Effector CD8-positive, alpha-beta T cell (primary cell): ENCODE measurements around the gene LPIN1.

Experiments
- DNase-seq: peaks from one replicate; lab custom pipeline; 2025; lab: John Stamatoyannopoulos, UW

The LPIN1 gene

DNA sequence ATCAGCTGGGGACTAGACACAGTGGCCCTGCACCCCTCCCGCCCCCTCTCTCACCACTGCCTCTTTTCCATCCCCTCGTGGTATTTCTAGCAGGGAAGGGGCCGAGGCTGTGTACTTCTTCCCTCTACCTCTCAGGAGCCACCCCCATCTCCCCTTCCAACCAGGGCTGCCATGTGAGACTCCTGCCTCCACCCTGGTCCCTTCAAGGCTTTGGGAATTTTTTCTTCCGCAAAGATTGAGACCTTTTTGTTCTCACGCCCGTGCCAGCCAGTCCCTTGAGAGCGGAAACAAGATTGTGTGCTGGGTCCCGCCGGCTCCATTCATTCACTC lies 39.1 kb downstream of the LPIN1 start:
- no peak for DNase-seq

GRCh38 chr2:11786191-11786590 lies 39.8 kb downstream of the LPIN1 start:
- no peak for DNase-seq

- no peak for DNase-seq
Measured at GRCh38 chr2:11786592-11786991, 40.2 kb downstream of the LPIN1 start.

DNA sequence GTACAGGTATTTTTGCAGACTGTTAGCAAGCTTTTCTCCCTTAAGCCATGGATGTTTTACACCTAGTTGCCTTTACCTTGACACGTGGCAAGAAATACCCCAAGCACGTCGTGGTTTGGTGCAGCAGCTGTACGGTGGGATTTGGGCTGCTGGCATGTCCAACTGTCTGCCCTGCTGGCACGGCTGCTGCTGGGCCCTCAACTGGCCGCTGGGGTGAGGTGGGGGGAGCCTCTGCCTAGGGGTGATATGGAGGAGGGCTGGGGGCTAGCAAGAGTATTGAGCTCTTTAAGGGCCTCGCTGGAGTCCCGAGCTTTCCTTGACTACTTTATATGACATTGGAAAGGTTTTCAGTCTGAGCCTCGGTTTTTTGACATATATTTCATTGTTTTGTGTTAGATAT lies 41.6 kb downstream of the LPIN1 start:
- no peak for DNase-seq

GRCh38 chr2:11788461-11789124 lies 42.2 kb downstream of the LPIN1 start:
- DNase-seq: no peak

DNA sequence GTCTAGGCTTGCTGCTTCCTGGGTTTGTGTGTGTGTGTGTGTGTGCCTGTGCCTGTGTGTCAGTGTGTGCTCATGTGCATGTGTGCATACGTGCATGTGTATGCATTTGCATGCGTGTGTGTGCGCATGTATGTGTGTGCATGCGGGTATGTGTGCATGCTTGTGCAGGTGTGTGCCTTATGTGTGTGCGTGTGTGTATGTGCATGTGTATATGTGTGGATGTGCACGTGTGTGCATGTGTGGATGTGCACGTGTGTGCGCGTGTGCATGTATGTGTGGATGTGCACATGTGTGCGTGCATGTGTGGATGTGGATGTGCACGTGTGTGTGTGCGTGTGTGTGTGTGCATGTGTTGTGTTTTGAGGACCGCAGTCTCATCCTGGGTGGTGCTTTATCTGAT lies 42.8 kb downstream of the LPIN1 start:
- no peak for DNase-seq

DNA sequence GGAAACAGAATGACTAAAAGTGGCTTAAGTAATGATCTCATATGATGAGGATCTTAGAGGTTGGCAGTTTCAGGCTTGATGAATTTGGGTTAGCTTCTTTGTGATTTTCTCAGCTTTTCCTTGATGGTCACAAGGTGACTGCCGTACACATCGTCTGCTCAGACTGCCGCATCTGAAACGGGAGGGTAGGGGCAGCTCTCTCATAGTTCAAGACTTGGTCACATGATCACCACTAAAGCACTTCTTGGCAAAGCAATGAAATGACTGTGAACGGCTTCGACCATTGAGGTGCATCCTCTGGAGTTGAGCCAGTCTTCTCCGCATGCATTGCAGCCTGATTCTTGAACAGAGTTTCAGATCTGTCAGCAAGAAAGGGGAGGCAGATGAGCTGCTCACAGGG lies 43.8 kb downstream of the LPIN1 start:
- no peak for DNase-seq

DNA sequence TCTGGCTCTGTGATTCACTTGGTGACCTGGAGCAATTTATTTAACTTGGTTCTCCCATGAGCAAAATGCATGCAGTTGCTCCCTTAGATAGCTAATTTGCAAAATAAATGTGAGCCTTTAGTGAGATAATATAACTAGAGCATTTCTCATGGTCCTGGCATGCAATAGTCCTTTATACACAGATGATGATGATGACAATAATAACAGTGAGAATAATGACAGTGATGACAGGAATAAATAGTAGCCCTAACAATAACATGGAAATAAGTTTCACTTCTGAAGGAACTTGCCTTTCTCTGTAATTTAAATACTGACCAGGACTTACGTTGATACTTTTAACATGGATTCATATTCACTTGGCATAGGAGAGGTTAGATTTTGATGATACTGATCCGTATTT lies 49.2 kb downstream of the LPIN1 start:
- no peak for DNase-seq

DNA sequence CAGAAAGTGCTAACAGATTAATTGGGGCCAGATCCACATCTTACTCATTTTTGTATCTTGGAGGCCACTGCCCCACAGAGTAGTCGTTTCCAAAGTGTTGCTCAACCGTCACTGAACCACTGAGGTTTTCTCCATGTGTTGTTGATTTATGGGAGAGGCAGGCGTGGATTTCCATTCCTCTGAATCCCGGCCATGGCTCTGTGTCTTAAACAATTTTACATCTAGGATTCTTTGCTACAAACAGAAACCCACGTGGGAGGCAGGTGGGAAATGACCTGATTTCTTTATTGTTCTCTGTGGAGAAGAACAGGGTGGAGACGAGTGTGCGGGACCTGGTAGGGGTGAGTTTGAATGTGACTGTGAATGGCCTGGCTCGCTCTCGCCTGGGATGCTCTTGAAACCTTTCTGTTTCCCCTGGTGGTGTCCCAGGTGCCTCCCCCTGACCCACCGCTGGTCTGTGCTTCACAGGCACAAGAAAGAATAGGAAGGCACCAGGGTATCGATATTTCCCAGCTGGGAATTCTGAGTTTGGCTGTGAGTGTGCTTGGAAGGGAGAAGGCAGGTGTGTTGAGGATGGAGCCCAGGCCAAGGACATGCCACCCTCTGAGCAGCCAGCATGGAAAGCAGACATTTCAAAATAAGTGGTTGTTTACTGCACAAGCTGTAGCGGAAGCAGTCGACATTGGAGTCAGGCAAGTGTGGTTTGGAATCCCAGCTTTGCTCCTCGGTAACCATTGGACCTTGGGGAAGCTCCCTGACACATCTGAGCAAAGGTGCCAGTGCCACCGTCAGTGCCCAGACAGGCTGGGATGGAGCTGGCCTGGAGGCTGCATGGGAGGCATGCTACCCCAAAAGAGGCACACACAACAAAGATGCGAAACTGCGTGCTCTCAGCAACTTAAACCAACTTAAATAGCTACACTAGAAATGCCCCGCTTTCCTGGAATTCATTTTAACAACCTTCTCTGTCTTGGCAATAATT lies 50.0 kb downstream of the LPIN1 start:
- no peak for DNase-seq

DNA sequence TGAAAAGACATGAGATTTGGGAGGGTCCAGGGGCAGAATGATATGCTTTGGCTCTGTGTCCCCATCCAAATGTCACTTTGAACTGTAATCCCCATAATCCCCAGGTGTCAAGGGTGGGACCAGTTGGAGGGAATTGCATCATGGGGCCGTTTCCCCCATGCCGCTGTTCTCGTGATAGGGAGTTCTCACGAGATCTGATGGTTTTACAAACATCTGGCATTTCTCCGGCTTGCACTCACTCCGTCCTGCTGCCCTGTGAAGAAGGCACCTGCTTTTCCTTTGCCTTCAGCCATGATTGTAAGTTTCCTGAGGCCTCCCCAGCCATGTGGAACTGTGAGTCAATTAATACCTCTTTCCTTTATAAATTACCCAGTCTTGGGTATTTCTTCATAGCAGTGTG lies 51.4 kb downstream of the LPIN1 start:
- no peak for DNase-seq

DNA sequence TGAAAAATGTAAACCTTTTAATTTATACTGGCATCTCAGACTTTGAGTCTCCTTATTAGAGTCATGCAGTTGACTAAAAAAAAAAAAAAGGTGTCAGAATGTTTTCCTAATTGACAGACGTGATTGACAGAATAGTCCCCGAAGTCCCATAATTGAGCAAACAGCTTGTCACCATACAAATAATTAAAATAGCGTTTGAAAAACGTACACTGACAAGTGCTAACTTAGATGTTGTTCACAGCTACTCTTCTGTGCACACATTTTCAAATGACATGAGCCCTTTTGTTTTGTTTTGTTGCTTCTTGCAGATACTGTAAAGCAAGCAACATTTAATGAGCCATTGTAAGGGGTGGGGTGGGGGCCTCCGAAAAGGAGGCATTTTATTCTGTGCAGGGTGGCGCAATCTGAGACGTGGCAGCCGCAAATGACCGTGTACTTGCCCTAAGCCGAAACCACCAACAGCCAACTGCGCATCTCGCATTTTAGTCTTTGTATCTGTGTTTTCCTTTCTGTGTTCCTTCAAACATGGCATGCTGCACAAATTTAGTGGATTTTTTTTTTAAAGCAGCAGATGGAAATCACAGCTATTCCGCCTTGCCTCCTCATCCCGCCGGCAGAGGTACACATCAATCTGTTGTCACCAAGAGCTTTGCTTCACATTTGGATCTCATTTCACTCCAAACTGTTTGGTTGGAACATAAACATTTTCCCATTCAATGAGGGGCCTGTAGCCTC lies 52.4 kb downstream of the LPIN1 start:
- no peak for DNase-seq

- DNase-seq: no peak
Measured at GRCh38 chr2:11799826-11800225, 53.4 kb downstream of the LPIN1 start.

- no peak for DNase-seq
Measured at GRCh38 chr2:11802782-11803191, 56.4 kb downstream of the LPIN1 start.

DNA sequence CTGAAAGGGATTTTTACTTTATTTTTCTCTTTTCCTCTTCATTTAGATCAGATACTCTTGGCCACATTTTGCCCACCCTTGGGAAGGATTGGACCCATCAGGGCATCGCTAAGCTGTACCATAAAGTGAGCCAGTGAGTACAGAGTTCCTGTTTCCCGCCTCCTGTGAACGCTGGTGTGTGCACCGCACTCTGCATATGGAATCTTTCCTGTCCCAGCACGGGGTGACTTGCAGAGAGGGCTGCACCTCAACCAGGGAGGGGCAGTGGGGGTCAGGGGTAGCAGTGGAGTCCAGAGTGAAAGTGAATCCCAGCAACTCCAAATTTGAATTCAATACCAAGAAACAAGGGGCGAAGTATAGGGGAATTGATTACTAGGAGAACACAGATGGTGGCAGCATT lies 58.6 kb downstream of the LPIN1 start:
- DNase-seq: no peak

GRCh38 chr2:11805920-11806319 lies 59.5 kb downstream of the LPIN1 start:
- DNase-seq: no peak

DNA sequence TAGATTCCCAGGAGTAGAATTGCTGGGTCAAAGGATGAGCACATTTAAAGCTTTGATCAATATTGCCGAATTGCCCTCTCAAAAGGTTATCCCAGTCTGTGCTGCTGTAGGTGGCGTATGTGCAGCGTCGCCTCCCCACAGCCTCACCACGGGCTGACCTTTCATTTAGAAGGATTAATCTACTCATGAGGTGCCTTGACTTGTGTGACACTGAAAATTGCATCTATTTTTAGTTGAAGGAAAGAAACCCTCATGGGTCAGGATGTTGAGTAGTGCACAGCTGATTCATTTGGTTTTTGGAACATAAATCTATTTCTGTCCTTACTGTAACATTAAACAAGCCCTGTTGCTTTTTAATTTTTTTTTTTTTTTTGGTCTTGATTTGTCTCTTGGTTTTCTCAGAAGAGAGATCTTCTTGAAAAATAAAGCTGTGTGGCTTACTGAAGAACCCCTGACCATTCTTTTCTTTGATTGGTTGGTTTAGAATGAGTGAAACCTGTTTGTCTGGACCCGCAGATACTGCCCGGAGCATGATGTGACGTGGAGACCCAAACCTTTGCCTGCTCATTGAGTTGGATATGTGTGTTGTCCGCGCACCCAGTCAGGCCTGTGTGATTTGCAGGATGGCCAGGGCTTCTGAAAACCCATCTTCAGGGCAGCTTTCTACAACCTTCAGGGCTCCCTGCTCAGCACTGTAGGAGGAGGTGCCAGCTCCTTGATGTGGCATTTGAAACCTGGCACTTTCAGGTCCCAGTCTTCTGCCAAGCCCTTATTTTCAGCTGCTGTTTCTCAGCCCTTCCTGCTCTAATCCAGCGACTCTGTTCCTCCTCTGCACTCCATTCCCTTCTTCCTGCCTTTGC lies 61.0 kb downstream of the LPIN1 start:
- no peak for DNase-seq

DNA sequence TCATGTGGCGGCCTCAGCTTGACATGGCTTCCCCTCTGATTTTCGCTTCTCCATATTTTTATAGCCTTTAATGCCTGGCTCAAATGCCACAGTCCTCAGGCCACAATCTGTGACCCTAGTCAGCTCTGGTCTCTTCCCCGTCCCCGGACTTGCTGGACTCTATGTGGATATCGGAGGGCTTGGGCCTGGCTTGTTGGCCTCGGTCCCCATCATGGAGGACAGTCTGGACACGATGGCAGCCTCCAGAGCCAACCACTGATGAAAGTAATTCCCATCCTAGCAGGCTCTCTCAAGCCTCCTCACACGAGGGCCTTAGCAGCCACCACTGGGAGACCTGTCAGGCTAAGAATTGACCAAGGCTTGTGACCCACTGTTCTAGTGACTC lies 61.6 kb downstream of the LPIN1 start:
- DNase-seq: no peak

DNA sequence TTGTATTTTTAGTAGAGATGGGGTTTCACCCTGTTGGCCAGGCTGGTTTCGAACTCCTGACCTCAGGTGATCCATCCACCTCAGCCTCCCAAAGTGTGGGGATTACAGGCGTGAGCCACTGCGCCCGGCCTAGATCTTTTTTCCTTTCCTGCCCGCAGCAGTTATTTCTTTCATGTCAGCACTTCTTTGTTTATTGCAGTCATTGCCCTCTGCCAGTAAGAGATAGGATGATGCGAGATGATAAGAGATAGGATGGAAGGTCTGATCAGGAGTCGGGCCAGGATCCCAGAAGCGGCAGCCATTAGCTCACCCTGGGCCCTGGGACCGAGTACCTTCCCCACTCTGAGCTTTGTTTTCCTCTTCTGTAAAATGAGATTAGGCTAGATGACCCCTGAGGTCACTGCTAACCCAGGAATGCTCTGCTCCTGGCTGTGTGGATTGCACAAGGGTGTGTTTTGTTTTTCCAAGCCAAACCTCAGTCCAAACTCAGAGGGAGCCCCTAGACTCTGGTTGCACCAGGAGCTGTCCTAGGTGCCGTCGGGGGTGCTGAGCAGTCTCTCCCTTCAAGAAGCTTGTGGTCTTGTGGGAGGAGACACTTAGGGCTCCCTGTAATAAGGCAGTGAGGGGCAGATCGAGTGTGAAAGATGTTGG lies 63.3 kb downstream of the LPIN1 start:
- DNase-seq: no peak

DNA sequence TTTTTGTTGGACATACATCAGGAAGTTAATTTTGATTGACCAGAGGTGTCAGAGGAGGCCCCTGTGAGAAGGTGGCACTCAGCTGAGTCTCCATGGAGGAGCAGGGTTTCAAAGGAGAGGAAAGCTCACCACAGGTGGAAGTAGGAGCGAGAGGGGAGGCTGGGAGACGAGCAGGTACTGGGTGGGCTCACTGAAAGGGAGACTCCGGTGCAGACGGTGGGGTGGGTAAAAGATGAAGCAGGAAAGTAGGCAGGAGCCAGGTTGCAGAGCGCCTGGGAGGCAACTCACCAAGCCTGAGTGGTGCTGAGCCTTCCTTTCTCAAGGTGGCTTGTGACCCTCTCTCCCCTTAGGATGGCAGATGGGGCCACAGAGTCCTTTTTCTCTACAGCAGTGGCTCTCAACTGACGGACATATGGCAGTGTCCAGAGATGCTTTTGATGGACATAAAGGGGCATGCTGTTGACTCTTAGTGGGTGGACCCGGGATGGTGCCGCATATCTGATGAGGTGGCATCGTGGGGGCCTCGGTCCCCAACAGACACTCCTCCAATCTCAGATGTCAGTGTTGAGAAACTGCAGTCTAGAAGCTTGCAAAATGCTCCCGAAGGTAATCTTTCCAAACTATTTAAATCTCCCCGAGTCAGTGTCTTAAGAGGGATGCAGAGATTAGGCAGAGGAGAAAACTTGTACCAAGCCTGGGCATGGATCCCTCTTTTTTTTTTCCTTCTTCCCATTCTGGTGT lies 64.0 kb downstream of the LPIN1 start:
- no peak for DNase-seq

GRCh38 chr2:11811036-11811654 lies 64.7 kb downstream of the LPIN1 start:
- DNase-seq: no peak
